Mesendoderm (in vitro differentiated cells): ENCODE data around the gene PTPRJ.

ENCODE experiments used
- DNase-seq: peaks from one replicate; pipeline ENCODE4 v3.0.0; 2013
- H2AK5ac ChIP-seq: 2 replicates; pipeline ENCODE4 v1.6.1; 2013; ENCODE audit warnings: low read length, inconsistent platforms
- H2BK120ac ChIP-seq: 2 replicates; pipeline ENCODE4 v1.6.1; 2013; ENCODE audit warnings: low read depth, mild to moderate bottlenecking, low read length, moderate library complexity, mixed read lengths
- H2BK15ac ChIP-seq: replicated peaks from 2 replicates; pipeline ENCODE4 v1.6.1; 2013; ENCODE audit warnings: low read depth, mild to moderate bottlenecking, moderate library complexity
- H2BK5ac ChIP-seq: 2 replicates; pipeline ENCODE4 v1.6.1; 2013; ENCODE audit warnings: low read length, inconsistent platforms
- H3K18ac ChIP-seq: 2 replicates; pipeline ENCODE4 v1.6.1; 2013; ENCODE audit warnings: mild to moderate bottlenecking, low read length, mixed read lengths
- H3K23ac ChIP-seq: one replicate; pipeline ENCODE4 v1.6.1; 2013; ENCODE audit warnings: low read length
- H3K27ac ChIP-seq: 2 replicates; pipeline ENCODE4 v1.5.1; 2013; ENCODE audit warnings: low read depth, mild to moderate bottlenecking, inconsistent platforms, low read length, moderate library complexity
- H3K27me3 ChIP-seq: 2 replicates; pipeline ENCODE4 v1.6.1; 2013; ENCODE audit warnings: low read length, control low read depth, mild to moderate bottlenecking, inconsistent platforms; ENCODE audit not compliant: insufficient read depth, poor library complexity
- H3K36me3 ChIP-seq: 2 replicates; pipeline ENCODE4 v1.6.1; 2013; ENCODE audit warnings: low read length, inconsistent platforms; ENCODE audit not compliant: control insufficient read depth, insufficient read depth
- H3K4ac ChIP-seq: one replicate; pipeline ENCODE4 v1.6.1; 2013; ENCODE audit warnings: low read depth, mild to moderate bottlenecking, low read length, moderate library complexity
- H3K4me1 ChIP-seq: 2 replicates; pipeline ENCODE4 v1.6.1; 2013; ENCODE audit warnings: low read depth, low read length, inconsistent platforms; ENCODE audit not compliant: control insufficient read depth
- H3K4me2 ChIP-seq: 2 replicates; pipeline ENCODE4 v1.6.1; 2013; ENCODE audit warnings: low read length
- H3K4me3 ChIP-seq: 2 replicates; pipeline ENCODE4 v1.5.1; 2013; ENCODE audit warnings: mild to moderate bottlenecking, low read length
- H3K56ac ChIP-seq: one replicate; pipeline ENCODE4 v1.6.1; 2013; ENCODE audit warnings: low read length
- H3K79me1 ChIP-seq: 2 replicates; pipeline ENCODE4 v1.6.1; 2013; ENCODE audit warnings: low read length, inconsistent platforms
- H3K79me2 ChIP-seq: 2 replicates; pipeline ENCODE4 v1.6.1; 2013; ENCODE audit warnings: mild to moderate bottlenecking, low read length; ENCODE audit not compliant: control insufficient read depth, insufficient read depth
- H3K9ac ChIP-seq: 2 replicates; pipeline ENCODE4 v1.6.1; 2013; ENCODE audit warnings: low read length, inconsistent platforms
- H4K5ac ChIP-seq: one replicate; pipeline ENCODE4 v1.6.1; 2013; ENCODE audit warnings: low read length
- H4K8ac ChIP-seq: one replicate; pipeline ENCODE4 v1.6.1; 2013; ENCODE audit warnings: low read depth, mild to moderate bottlenecking, control low read depth, low read length, moderate library complexity
- WGBS: extraction: QIAGEN DNeasy Blood & Tissue Kit; methylation state at CpG from one replicate; pipeline ENCODE4 v1.1.7; 2013; ENCODE audit warnings: low lambda C conversion rate, missing lambda C conversion rate; ENCODE audit not compliant: insufficient coverage; ENCODE audit errors: extremely low coverage; 5-methylcytosine and 5-hydroxymethylcytosine counted together

The PTPRJ gene

GRCh38 chr11:48028914-48029680 is 48.7 kb downstream of the PTPRJ start:
- H3K4me2 ChIP-seq: no peak overlapping the region
- no peak overlapping the region for H4K8ac ChIP-seq
- H3K27me3 ChIP-seq: no peaks in the 10 kb centered on the region
- H2BK120ac ChIP-seq: no peak overlapping the region
- H3K4me3 ChIP-seq: no peak overlapping the region
- no peaks in the 10 kb centered on the region for H3K36me3 ChIP-seq
- no peak overlapping the region for H3K27ac ChIP-seq
- H3K9ac ChIP-seq: no peak overlapping the region
- peaks cover 5% of the 10 kb centered on the region for H3K79me2 ChIP-seq
- H2BK5ac ChIP-seq: no peak overlapping the region
- H3K79me1 ChIP-seq: peaks cover 13% of the 10 kb centered on the region
- no peak overlapping the region for H3K4ac ChIP-seq
- WGBS: no CpG with 5 or more reads among the region's 6 CpGs
- no peak overlapping the region for H3K23ac ChIP-seq
- peak overlapping the region; percentile 45 for H3K56ac ChIP-seq
- no peak overlapping the region for H3K18ac ChIP-seq
- H2AK5ac ChIP-seq: no peak overlapping the region
- H2BK15ac ChIP-seq: no peak overlapping the region
- H3K4me1 ChIP-seq: peaks cover 6% of the 10 kb centered on the region
- no peak for DNase-seq
- H4K5ac ChIP-seq: no peak overlapping the region

DNA sequence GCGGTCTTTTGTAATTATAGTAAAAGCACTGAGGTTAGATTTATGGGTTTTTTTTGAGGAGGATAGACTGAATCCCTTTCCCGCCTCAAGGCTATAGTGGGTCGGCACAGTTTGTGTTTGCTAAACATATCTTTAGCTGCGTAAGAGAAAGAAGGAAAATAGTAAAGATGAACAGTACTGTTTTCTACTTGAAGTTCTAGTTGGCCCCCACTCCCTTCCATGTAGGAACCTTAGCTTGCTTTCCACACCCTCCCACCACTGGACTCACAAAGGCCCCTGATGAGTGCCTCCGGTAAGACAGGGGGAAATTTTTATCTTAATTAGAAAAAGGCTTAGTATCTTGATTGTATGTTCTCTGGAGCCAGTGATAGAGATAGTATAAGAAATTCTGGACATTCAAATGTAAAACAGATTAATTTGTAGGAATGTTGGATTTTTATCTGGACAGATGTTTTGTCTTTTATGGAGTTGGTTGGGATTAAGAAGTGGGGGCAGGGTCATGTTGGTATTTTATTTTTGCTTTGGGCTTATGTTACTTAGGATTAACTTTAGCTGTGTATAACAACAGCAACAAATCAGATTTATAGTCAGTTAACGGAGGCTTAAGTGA is 49.4 kb downstream of the PTPRJ start:
- Histone ChIP-seq H4K8ac (no peak overlapping the region), H3K4me1 (peaks cover 6% of the 10 kb centered on the region), H3K56ac (no peak overlapping the region), H3K4ac (no peak overlapping the region), H3K9ac (no peak overlapping the region), H3K23ac (no peak overlapping the region), H3K79me1 (peaks cover 13% of the 10 kb centered on the region), H2AK5ac (no peak overlapping the region), H3K79me2 (peaks cover 5% of the 10 kb centered on the region), H2BK120ac (no peak overlapping the region), H3K4me3 (no peak overlapping the region), H3K4me2 (no peak overlapping the region), H3K18ac (no peak overlapping the region), H2BK5ac (no peak overlapping the region), H3K27me3 (no peaks in the 10 kb centered on the region), H2BK15ac (no peak overlapping the region), H4K5ac (no peak overlapping the region), H3K36me3 (no peaks in the 10 kb centered on the region), H3K27ac (no peak overlapping the region)
- WGBS: no CpG with 5 or more reads among the region's 6 CpGs
- DNase-seq: no peak

GRCh38 chr11:48031602-48032001 is 51.2 kb downstream of the PTPRJ start:
- H2BK120ac ChIP-seq: no peak overlapping the region
- WGBS: no CpG with 5 or more reads among the region's 6 CpGs
- H3K23ac ChIP-seq: no peak overlapping the region
- H2BK15ac ChIP-seq: no peak overlapping the region
- no peak overlapping the region for H4K5ac ChIP-seq
- H3K79me2 ChIP-seq: peaks cover 5% of the 10 kb centered on the region
- no peak overlapping the region for H2BK5ac ChIP-seq
- no peak for DNase-seq
- no peaks in the 10 kb centered on the region for H3K36me3 ChIP-seq
- H3K4me2 ChIP-seq: no peak overlapping the region
- H3K18ac ChIP-seq: no peak overlapping the region
- H3K4me3 ChIP-seq: no peak overlapping the region
- no peak overlapping the region for H4K8ac ChIP-seq
- peaks cover 10% of the 10 kb centered on the region for H3K79me1 ChIP-seq
- no peak overlapping the region for H3K9ac ChIP-seq
- H2AK5ac ChIP-seq: no peak overlapping the region
- no peak overlapping the region for H3K56ac ChIP-seq
- H3K4me1 ChIP-seq: peaks cover 6% of the 10 kb centered on the region
- no peak overlapping the region for H3K27ac ChIP-seq
- H3K4ac ChIP-seq: no peak overlapping the region
- H3K27me3 ChIP-seq: no peaks in the 10 kb centered on the region

- WGBS: 100% methylated on average over 1 of the region's 6 CpGs
- peaks cover 10% of the 10 kb centered on the region for H3K79me1 ChIP-seq
- H2AK5ac ChIP-seq: no peak overlapping the region
- H3K9ac ChIP-seq: no peak overlapping the region
- no peak overlapping the region for H2BK120ac ChIP-seq
- no peak for DNase-seq
- no peak overlapping the region for H3K4me3 ChIP-seq
- peaks cover 6% of the 10 kb centered on the region for H3K4me1 ChIP-seq
- no peak overlapping the region for H2BK5ac ChIP-seq
- H2BK15ac ChIP-seq: no peak overlapping the region
- no peak overlapping the region for H3K56ac ChIP-seq
- no peak overlapping the region for H3K4me2 ChIP-seq
- no peak overlapping the region for H3K4ac ChIP-seq
- H3K23ac ChIP-seq: no peak overlapping the region
- H3K36me3 ChIP-seq: no peaks in the 10 kb centered on the region
- no peak overlapping the region for H3K27ac ChIP-seq
- H4K8ac ChIP-seq: no peak overlapping the region
- no peaks in the 10 kb centered on the region for H3K27me3 ChIP-seq
- H3K79me2 ChIP-seq: peaks cover 5% of the 10 kb centered on the region
- H4K5ac ChIP-seq: no peak overlapping the region
- no peak overlapping the region for H3K18ac ChIP-seq
Observed at GRCh38 chr11:48032721-48033120, 52.4 kb downstream of the PTPRJ start.

DNA sequence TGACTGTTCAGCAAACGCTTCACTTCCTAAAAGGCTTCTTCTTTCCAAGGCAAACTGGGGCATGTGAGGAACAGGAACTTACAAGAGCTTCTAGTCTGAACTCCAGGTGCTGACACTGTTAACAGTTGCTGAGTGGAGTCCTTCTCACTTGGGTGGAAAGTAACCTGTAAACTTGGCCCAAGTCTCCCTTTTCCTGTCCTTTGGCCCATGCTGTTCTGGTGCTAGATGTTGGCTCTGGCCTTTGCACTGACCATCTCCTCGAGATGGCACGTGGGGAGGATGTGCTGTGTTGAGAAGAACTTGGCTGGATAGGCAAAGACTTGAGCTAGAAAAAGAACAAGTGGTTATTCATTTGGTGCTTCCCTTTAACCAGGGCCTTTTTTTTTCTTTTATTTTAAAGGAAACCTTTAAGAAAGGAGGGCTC is 53.6 kb downstream of the PTPRJ start:
- Histone ChIP-seq H3K56ac (no peak overlapping the region), H3K4me1 (peaks cover 6% of the 10 kb centered on the region), H2AK5ac (no peak overlapping the region), H3K9ac (no peak overlapping the region), H3K23ac (no peak overlapping the region), H3K79me1 (peaks cover 14% of the 10 kb centered on the region), H4K8ac (no peak overlapping the region), H3K4ac (no peak overlapping the region), H2BK15ac (no peak overlapping the region), H2BK5ac (no peak overlapping the region), H4K5ac (no peak overlapping the region), H3K27me3 (no peaks in the 10 kb centered on the region), H3K4me2 (no peak overlapping the region), H3K27ac (no peak overlapping the region), H3K36me3 (no peaks in the 10 kb centered on the region), H3K18ac (no peak overlapping the region), H3K4me3 (no peak overlapping the region), H2BK120ac (no peak overlapping the region), H3K79me2 (peaks cover 5% of the 10 kb centered on the region)
- WGBS: no CpG with 5 or more reads among the region's 3 CpGs
- no peak for DNase-seq
